ENCODE data around the gene CAND2. TPM values are rescaled to one million over a fixed set of nuclear protein-coding genes. Genes with fewer than 3 reads are reported as not detected.

The CAND2 gene
- total and polyA plus RNA-seq, 2 experiments from 2014 or later: 5.6 to 20.5 TPM

GRCh38 chr3:12753275-12754028, 43.0 kb upstream of the CAND2 start:
- Histone ChIP-seq H3K79me2 (replicated peaks; ENCODE audit: insufficient read depth) (no peaks in the 10 kb centered on the region), H3K4me1 (ENCODE audit: insufficient read depth) (no peaks in the 10 kb centered on the region), H2AFZ (no peak overlapping the region), H3K9me2 (ENCODE audit: insufficient read depth) (no peaks in the 10 kb centered on the region), H3K27me3 (ENCODE audit: insufficient read depth) (no peaks in the 10 kb centered on the region), H3K4me2 (no peak overlapping the region), H3K4me3 (no peak overlapping the region), H3K27ac (ENCODE audit: low read depth) (no peak overlapping the region), H3K36me3 (ENCODE audit: insufficient read depth) (no peaks in the 10 kb centered on the region), H4K20me1 (replicated peaks; ENCODE audit: insufficient read depth) (no peaks in the 10 kb centered on the region), H3F3A (replicated peaks; ENCODE audit: low read depth) (no peaks in the 10 kb centered on the region)
- peaks cover 10% of the 10 kb centered on the region for H3K27me3 Mint-ChIP-seq (ENCODE audit: insufficient read depth, low read depth, poor library complexity)
- peaks cover 3% of the 10 kb centered on the region; the same call in 2 of the 3 replicates for H3K4me1 Mint-ChIP-seq
- H3K9me3 Mint-ChIP-seq: no peaks in the 10 kb centered on the region
- no peak overlapping the region for H3K4me3 Mint-ChIP-seq
- DNase-seq (ENCODE audit: low spot score) (no peak), ATAC-seq (no peak)
- no peak for TF ChIP-seq EZH2 (IDR thresholded peaks at IDR 0.05; ENCODE audit: low read depth, unreplicated experiment)
- TF ChIP-seq ZNF331 (CRISPR knock-in tag; IDR thresholded peaks at IDR 0.05; ENCODE audit: low read depth): no peak
- TF ChIP-seq NANOG (IDR thresholded peaks at IDR 0.05; ENCODE audit: borderline replicate concordance): no peak
- TF ChIP-seq EZH2phosphoT487 (IDR thresholded peaks at IDR 0.05; ENCODE audit: unreplicated experiment): no peak
- TF ChIP-seq ZNF462 (CRISPR knock-in tag; IDR thresholded peaks at IDR 0.05): no peak
- TF ChIP-seq POLR2AphosphoS5 (IDR thresholded peaks at IDR 0.05; ENCODE audit: low read depth): no peak
- TF ChIP-seq ZNF114 (CRISPR knock-in tag; IDR thresholded peaks at IDR 0.05): no peak
- TF ChIP-seq STAT1 (IDR thresholded peaks at IDR 0.05; ENCODE audit: unreplicated experiment): no peak
- TF ChIP-seq ETS1 (IDR thresholded peaks at IDR 0.05): no peak
- TF ChIP-seq JUNB (IDR thresholded peaks at IDR 0.05; ENCODE audit: unreplicated experiment): no peak
- TF ChIP-seq REST (IDR thresholded peaks at IDR 0.05; ENCODE audit: unreplicated experiment): no peak
- no peak for TF ChIP-seq CREB1 (CRISPR knock-in tag; IDR thresholded peaks at IDR 0.05; ENCODE audit: low read depth)
- TF ChIP-seq CTCF (conservative IDR thresholded peaks at IDR 0.05; ENCODE audit: low read depth in 2 of 2): no peak
- peak overlapping the region; percentile 64; the same call in 1 of the 2 replicates for H3K27ac Mint-ChIP-seq
- no peaks in the 10 kb centered on the region for H3K36me3 Mint-ChIP-seq (ENCODE audit: low read depth)
